HG03575 (cell line): ENCODE measurements around the gene ADIPOR2.

ENCODE experiments used
- ATAC-seq: cut with Tn5 transposase; IDR thresholded peaks from one replicate; pipeline ENCODE4 v1.9.1; 2021; ENCODE audit not compliant: unreplicated experiment, insufficient number of reproducible peaks, low FRiP score; ENCODE audit errors: extremely low read depth

Gene ADIPOR2

GRCh38 chr12:1793426-1794210 lies 102.7 kb downstream of the ADIPOR2 start:
- no peak for ATAC-seq

GRCh38 chr12:1794440-1795090 lies 103.7 kb downstream of the ADIPOR2 start:
- ATAC-seq: no peak

- ATAC-seq: no peak
Observed at GRCh38 chr12:1795221-1795784, 104.4 kb downstream of the ADIPOR2 start.

- ATAC-seq: no peak
Observed at GRCh38 chr12:1795785-1796514, 105.1 kb downstream of the ADIPOR2 start.

GRCh38 chr12:1796515-1797010 lies 105.7 kb downstream of the ADIPOR2 start:
- ATAC-seq: no peak

- ATAC-seq: no peak
Observed at GRCh38 chr12:1797011-1797901, 106.4 kb downstream of the ADIPOR2 start.

GRCh38 chr12:1797991-1798640 lies 107.2 kb downstream of the ADIPOR2 start:
- no peak for ATAC-seq

GRCh38 chr12:1798641-1799020 lies 107.8 kb downstream of the ADIPOR2 start:
- no peak for ATAC-seq

GRCh38 chr12:1799051-1799881 lies 108.4 kb downstream of the ADIPOR2 start:
- ATAC-seq: no peak

- no peak for ATAC-seq
Observed at GRCh38 chr12:1799882-1800400, 109.1 kb downstream of the ADIPOR2 start.

- ATAC-seq: no peak
Observed at GRCh38 chr12:1800401-1801302, 109.8 kb downstream of the ADIPOR2 start.

GRCh38 chr12:1801303-1801975 lies 110.6 kb downstream of the ADIPOR2 start:
- no peak for ATAC-seq

- no peak for ATAC-seq
Observed at GRCh38 chr12:1803736-1804135, 112.9 kb downstream of the ADIPOR2 start.

GRCh38 chr12:1804545-1805332 lies 113.9 kb downstream of the ADIPOR2 start:
- ATAC-seq: no peak
